ENCODE measurements around the gene APOL1.
"Not testable (repeated sequence)": the region's sequence is repeated elsewhere in the genome, so short reads cannot be mapped to it uniquely, and the experiment has no call there.

The APOL1 gene

GRCh38 chr22:36218648-36219193 lies 34.2 kb upstream of the APOL1 start:
- DNase-seq: no peak
- TF ChIP-seq POLR2A (IDR thresholded peaks at IDR 0.05; ENCODE audit: low read length): no peak
- no peak for TF ChIP-seq GATA1 (IDR thresholded peaks at IDR 0.05; ENCODE audit: low read depth, low read length)

GRCh38 chr22:36220451-36220921 lies 32.4 kb upstream of the APOL1 start:
- peak; percentile 36 to 49 for DNase-seq
- TF ChIP-seq POLR2A (IDR thresholded peaks at IDR 0.05; ENCODE audit: low read length): peak; percentile 63
- no peak for TF ChIP-seq GATA1 (IDR thresholded peaks at IDR 0.05; ENCODE audit: low read depth, low read length)

- TF ChIP-seq GATA1 (IDR thresholded peaks at IDR 0.05; ENCODE audit: low read depth, low read length) (no peak), POLR2A (IDR thresholded peaks at IDR 0.05; ENCODE audit: low read length) (no peak)
- peak; percentile 62 to 77 for DNase-seq
Measured at GRCh38 chr22:36221799-36222751, 30.9 kb upstream of the APOL1 start.

- TF ChIP-seq POLR2A (IDR thresholded peaks at IDR 0.05; ENCODE audit: low read length): no peak
- no peak for TF ChIP-seq GATA1 (IDR thresholded peaks at IDR 0.05; ENCODE audit: low read depth, low read length)
- no peak for DNase-seq
Measured at GRCh38 chr22:36222887-36223450, 30.0 kb upstream of the APOL1 start.

- DNase-seq: no peak
- TF ChIP-seq GATA1 (IDR thresholded peaks at IDR 0.05; ENCODE audit: low read depth, low read length) (no peak), POLR2A (IDR thresholded peaks at IDR 0.05; ENCODE audit: low read length) (no peak)
Measured at GRCh38 chr22:36223504-36223903, 29.4 kb upstream of the APOL1 start.

- no peak for TF ChIP-seq GATA1 (IDR thresholded peaks at IDR 0.05; ENCODE audit: low read depth, low read length)
- TF ChIP-seq POLR2A (IDR thresholded peaks at IDR 0.05; ENCODE audit: low read length): no peak
- DNase-seq: no peak
Measured at GRCh38 chr22:36224245-36224644, 28.7 kb upstream of the APOL1 start.

GRCh38 chr22:36225333-36225922 lies 27.5 kb upstream of the APOL1 start:
- TF ChIP-seq GATA1 (IDR thresholded peaks at IDR 0.05; ENCODE audit: low read depth, low read length) (no peak), POLR2A (IDR thresholded peaks at IDR 0.05; ENCODE audit: low read length) (no peak)

GRCh38 chr22:36226189-36226588 lies 26.7 kb upstream of the APOL1 start:
- no peak for TF ChIP-seq GATA1 (IDR thresholded peaks at IDR 0.05; ENCODE audit: low read depth, low read length)
- TF ChIP-seq POLR2A (IDR thresholded peaks at IDR 0.05; ENCODE audit: low read length): no peak
- DNase-seq: no peak

More at GRCh38 chr22:36225333-36225922, 27.5 kb upstream of the APOL1 start:
- DNase-seq: no peak

GRCh38 chr22:36227396-36227795 lies 25.5 kb upstream of the APOL1 start:
- DNase-seq: no peak
- TF ChIP-seq POLR2A (IDR thresholded peaks at IDR 0.05; ENCODE audit: low read length): no peak
- TF ChIP-seq GATA1 (IDR thresholded peaks at IDR 0.05; ENCODE audit: low read depth, low read length): no peak

GRCh38 chr22:36227806-36228205 lies 25.1 kb upstream of the APOL1 start:
- DNase-seq: no peak
- TF ChIP-seq GATA1 (IDR thresholded peaks at IDR 0.05; ENCODE audit: low read depth, low read length): no peak
- TF ChIP-seq POLR2A (IDR thresholded peaks at IDR 0.05; ENCODE audit: low read length): peak; percentile 18

- DNase-seq: not testable (repeated sequence)
Measured at GRCh38 chr22:36228369-36228768, 24.6 kb upstream of the APOL1 start.

GRCh38 chr22:36228944-36229343 lies 24.0 kb upstream of the APOL1 start:
- TF ChIP-seq POLR2A (IDR thresholded peaks at IDR 0.05; ENCODE audit: low read length) (no peak), GATA1 (IDR thresholded peaks at IDR 0.05; ENCODE audit: low read depth, low read length) (no peak)

GRCh38 chr22:36229649-36230048 lies 23.3 kb upstream of the APOL1 start:
- DNase-seq: not testable (repeated sequence)

More at GRCh38 chr22:36228944-36229343, 24.0 kb upstream of the APOL1 start:
- no peak for DNase-seq

GRCh38 chr22:36231051-36231450 lies 21.9 kb upstream of the APOL1 start:
- DNase-seq: not testable (repeated sequence)
